ENCODE measurements around the gene RTTN.

The RTTN gene

DNA sequence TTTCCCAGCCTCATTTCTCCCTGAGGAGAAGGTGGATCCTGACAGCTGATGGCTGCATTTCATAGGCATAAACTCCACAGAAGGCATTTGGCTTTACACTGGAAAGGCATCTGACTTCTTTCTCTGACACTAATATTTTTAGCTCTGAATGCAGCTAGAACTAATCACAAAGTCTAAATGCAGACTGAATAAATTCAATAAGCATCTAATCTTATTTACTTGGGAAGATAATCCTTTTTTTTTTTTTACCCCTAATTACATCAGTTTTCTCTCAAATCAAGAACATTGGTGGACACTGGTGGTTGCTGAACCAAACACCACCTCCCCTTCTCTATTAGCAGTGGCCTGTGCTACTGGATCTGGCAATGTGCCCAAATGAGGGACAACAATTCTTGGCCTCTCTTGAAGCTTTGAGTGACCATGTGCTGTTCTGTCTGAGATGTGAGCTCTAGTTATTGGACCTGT, 206.9 kb downstream of the RTTN start:
- TF ChIP-seq Cebpa-rat (IDR thresholded peaks at IDR 0.05), result no peak
- H3K27ac ChIP-seq, result no peak overlapping the region

DNA sequence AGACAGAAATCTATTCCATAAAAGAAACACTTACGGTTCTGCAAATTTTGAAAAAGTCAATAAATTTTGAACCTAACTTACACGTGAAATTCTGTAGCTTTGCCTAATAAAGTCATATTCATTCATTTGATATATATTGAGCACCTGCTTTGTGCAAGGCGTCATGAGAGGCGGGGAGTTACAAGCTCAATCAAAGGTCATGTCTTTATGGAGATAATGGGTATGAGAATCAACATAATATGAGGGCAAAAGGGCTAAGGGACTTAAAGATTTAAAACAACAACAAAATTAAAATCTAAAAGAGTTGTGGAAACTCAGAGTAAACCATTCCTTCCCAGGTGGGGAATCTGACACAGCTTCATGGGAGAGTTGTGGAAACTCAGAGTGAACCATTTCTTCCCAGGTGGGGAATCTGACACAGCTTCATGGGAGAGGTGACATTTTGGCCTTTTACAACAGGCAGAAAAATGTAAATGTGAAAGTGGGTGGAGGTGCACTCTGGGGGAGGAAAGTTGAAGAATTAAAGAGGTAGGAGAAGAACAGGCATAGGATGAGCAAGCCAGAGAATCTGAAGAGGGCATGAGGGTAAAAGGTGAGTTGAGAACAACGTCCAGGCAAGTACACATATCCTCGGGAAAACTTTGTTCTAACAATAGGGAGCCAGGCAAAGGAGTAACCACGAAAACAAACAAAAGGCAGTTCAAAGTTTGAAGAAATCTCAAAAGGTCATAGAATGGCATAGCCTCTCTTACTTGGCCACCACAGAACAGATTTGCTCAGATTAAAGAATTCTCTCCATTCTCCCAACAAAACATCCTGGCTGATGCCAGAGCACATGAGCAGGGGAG, 208.3 kb downstream of the RTTN start:
- H3K27ac ChIP-seq, result no peak overlapping the region
- H3K9me3 ChIP-seq, result no peaks in the 10 kb centered on the region
- no peak overlapping the region for H3K4me3 ChIP-seq
- no peaks in the 10 kb centered on the region for H3K4me1 ChIP-seq
- H3K9ac ChIP-seq, result no peak overlapping the region
- H4K20me1 ChIP-seq, result no peaks in the 10 kb centered on the region
- H3K27me3 ChIP-seq, result no peaks in the 10 kb centered on the region
- H3K4me2 ChIP-seq, result no peak overlapping the region
- TF ChIP-seq Cebpa-rat (IDR thresholded peaks at IDR 0.05), result no peak
- peaks cover 21% of the 10 kb centered on the region for H3K36me3 ChIP-seq

More for the DNA sequence above, 206.9 kb downstream of the RTTN start:
- Histone ChIP-seq H3K9ac (no peak overlapping the region), H3K4me2 (no peak overlapping the region), H3K4me1 (no peaks in the 10 kb centered on the region), H3K9me3 (no peaks in the 10 kb centered on the region), H3K27me3 (no peaks in the 10 kb centered on the region), H4K20me1 (no peaks in the 10 kb centered on the region), H3K36me3 (peaks cover 30% of the 10 kb centered on the region), H3K4me3 (no peak overlapping the region)

DNA sequence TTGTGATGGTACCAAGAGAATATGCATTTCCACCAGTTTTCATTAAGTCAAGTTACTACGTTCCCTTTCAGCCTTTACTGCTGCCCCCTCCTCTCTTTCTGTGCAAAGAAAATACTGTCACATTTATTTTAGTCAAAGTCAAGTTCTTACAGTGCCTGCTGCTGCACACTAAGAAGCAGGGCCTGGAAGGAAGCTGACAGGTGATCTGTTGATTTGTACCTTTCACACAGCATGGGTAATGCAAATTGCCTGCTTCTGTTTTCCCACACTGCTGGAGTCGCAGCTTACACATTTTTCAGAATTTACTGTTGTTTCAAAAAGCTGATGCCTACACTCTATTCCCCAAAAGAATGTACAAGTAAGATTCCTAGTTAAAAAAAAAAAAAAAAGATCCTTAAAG, 209.1 kb downstream of the RTTN start:
- no peaks in the 10 kb centered on the region for H4K20me1 ChIP-seq
- peaks cover 13% of the 10 kb centered on the region for H3K36me3 ChIP-seq
- H3K27ac ChIP-seq, result no peak overlapping the region
- H3K4me1 ChIP-seq, result no peaks in the 10 kb centered on the region
- no peak overlapping the region for H3K4me3 ChIP-seq
- no peaks in the 10 kb centered on the region for H3K27me3 ChIP-seq
- no peak overlapping the region for H3K4me2 ChIP-seq
- no peak overlapping the region for H3K9ac ChIP-seq
- TF ChIP-seq Cebpa-rat (IDR thresholded peaks at IDR 0.05), result no peak
- H3K9me3 ChIP-seq, result no peaks in the 10 kb centered on the region

DNA sequence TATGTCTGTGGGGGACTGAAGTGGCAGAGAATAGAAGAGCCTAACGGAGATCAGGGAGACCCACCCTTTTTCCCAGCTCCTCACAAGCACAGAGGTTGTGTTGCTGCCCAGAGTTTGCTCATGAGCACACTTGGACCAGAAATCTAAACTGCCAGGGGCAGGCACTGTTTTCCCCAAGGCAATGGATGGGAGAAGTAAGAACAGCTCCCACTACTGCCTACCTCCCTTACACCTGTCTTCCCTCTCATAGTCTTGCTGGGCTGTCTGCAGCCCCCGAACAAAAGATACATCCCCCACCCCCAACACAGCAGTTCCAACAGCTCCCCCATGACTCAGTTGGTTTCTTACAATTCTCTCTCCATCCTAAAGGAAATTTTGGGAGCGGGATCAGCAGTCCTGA, 209.7 kb downstream of the RTTN start:
- TF ChIP-seq Cebpa-rat (IDR thresholded peaks at IDR 0.05), result no peak
- peaks cover 8% of the 10 kb centered on the region; the same call in 1 of the 2 replicates for H3K36me3 ChIP-seq
- no peak overlapping the region for H3K4me3 ChIP-seq

DNA sequence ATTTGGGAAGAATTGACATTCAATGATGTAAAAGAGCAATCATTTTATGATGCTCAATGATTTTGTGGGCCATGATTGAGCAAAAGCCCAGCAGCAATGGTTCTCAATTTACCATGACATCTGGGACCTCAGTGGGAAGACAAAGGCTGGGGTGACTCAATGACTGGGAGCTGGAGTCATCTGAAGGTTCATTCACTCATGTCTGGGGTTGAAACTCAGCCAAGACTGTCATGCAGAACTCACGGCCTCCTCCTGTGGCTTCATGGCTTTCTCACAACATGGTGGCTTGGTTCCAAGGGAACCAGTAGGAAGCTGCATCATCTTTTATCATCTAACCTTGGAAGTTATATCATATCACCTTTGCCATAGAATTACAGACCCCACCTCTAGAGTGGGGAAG, 212.7 kb downstream of the RTTN start:
- no peak overlapping the region for H3K4me2 ChIP-seq
- peaks cover 7% of the 10 kb centered on the region; the same call in 1 of the 2 replicates for H3K36me3 ChIP-seq
- no peaks in the 10 kb centered on the region for H4K20me1 ChIP-seq
- no peak for TF ChIP-seq Cebpa-rat (IDR thresholded peaks at IDR 0.05)
- no peak overlapping the region for H3K9ac ChIP-seq
- no peak overlapping the region for H3K4me3 ChIP-seq
- H3K27me3 ChIP-seq, result no peaks in the 10 kb centered on the region
- H3K9me3 ChIP-seq, result peaks cover 15% of the 10 kb centered on the region
- no peaks in the 10 kb centered on the region for H3K4me1 ChIP-seq
- H3K27ac ChIP-seq, result no peak overlapping the region

More for the DNA sequence above, 209.7 kb downstream of the RTTN start:
- H3K9ac ChIP-seq, result no peak overlapping the region
- no peaks in the 10 kb centered on the region for H3K27me3 ChIP-seq
- H3K9me3 ChIP-seq, result no peaks in the 10 kb centered on the region
- no peak overlapping the region for H3K4me2 ChIP-seq
- H4K20me1 ChIP-seq, result no peaks in the 10 kb centered on the region
- no peaks in the 10 kb centered on the region for H3K4me1 ChIP-seq
- H3K27ac ChIP-seq, result no peak overlapping the region

DNA sequence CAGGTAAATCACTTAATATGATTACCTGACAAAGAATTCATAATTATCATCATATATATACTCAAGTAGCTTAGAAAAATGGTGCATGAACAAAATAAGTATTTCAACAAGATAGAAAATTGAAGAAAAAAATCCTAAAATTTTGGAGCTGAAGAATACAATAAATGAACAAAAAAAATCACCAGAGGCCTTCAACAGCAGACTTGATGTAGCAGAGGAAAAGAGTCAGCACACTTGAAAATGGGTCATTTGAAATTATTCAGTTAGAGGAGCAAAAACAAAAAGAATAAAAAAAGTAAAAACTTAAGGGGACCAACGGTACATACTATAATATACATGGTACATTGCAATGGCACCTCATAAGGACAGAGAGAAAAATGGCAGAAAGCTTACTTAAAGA, 217.6 kb downstream of the RTTN start:
- peaks cover 31% of the 10 kb centered on the region for H3K36me3 ChIP-seq
- no peak for TF ChIP-seq Cebpa-rat (IDR thresholded peaks at IDR 0.05)
- no peak overlapping the region for H3K4me2 ChIP-seq
- no peaks in the 10 kb centered on the region for H3K27me3 ChIP-seq
- no peaks in the 10 kb centered on the region for H3K4me1 ChIP-seq
- no peak overlapping the region for H3K4me3 ChIP-seq
- H3K9ac ChIP-seq, result no peak overlapping the region
- H3K9me3 ChIP-seq, result peaks cover 19% of the 10 kb centered on the region
- H3K27ac ChIP-seq, result no peak overlapping the region
- H4K20me1 ChIP-seq, result no peaks in the 10 kb centered on the region

DNA sequence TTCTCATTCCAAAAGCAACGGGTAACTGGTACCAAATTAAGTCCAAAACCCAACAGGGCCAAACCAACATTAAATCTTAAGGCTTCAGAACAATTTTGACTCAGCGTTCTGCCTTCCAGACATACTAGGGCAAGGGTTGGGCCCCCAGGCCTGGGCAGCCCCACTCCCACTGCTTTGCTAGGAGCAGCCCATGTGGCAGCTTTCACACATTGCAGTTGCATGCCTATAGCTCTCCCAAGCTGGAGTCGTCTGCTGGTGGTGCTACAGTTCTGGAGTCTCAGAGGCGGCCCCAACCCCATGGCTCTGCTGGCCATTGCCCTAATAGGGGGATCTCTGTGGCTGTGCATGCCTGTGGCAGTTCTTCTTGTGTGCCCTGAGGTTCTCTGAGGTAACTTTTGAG, 220.2 kb downstream of the RTTN start:
- peaks cover 31% of the 10 kb centered on the region for H3K36me3 ChIP-seq
- no peak overlapping the region for H3K27ac ChIP-seq
- no peaks in the 10 kb centered on the region for H3K27me3 ChIP-seq
- H3K4me3 ChIP-seq, result no peak overlapping the region
- H3K4me1 ChIP-seq, result no peaks in the 10 kb centered on the region
- H3K9me3 ChIP-seq, result peaks cover 19% of the 10 kb centered on the region
- no peak for TF ChIP-seq Cebpa-rat (IDR thresholded peaks at IDR 0.05)
- H4K20me1 ChIP-seq, result no peaks in the 10 kb centered on the region
- no peak overlapping the region for H3K9ac ChIP-seq
- no peak overlapping the region for H3K4me2 ChIP-seq

DNA sequence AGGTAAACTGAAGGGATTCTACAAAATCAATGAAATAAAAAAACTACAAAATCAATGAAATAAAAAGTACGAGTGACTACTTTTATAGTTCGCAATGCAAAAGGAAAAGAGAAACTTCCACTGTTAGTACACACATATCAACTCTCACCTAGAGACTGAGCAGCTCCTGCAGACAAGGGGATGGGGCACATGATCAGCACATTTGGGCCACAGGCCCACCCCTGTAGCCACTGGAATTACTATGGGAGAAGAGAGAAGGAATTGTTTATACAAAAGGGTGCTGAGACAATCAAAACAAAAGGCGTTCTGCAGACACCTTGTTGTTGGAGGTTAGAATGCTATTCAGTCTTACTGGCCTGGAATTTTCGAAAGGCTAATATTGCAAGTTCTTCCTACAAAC, 223.1 kb downstream of the RTTN start:
- no peak overlapping the region for H3K27ac ChIP-seq
- no peaks in the 10 kb centered on the region for H3K4me1 ChIP-seq
- H3K9ac ChIP-seq, result no peak overlapping the region
- H3K4me3 ChIP-seq, result no peak overlapping the region
- no peak for TF ChIP-seq Cebpa-rat (IDR thresholded peaks at IDR 0.05)
- peaks cover 23% of the 10 kb centered on the region for H3K36me3 ChIP-seq
- H3K27me3 ChIP-seq, result no peaks in the 10 kb centered on the region
- peaks cover 6% of the 10 kb centered on the region for H3K9me3 ChIP-seq
- H4K20me1 ChIP-seq, result no peaks in the 10 kb centered on the region
- H3K4me2 ChIP-seq, result no peak overlapping the region

DNA sequence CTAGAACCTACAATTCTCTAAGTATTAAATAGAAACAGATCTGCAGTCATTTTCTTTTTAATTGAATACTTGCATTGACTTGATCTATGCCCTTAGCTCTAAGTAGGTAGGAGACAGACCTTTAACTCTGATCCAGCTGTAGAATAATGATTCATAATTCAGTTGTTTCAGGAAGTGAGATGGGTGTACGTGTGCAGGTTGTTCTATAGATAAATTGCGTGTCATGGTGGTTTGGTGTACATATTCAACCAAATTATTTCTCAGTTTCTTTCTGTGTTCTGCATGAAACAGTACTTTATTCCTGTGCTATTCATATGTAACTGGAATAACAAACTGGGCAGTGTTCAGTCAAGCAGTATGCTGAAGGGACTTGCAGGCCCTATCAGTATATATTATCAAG, 223.5 kb downstream of the RTTN start:
- Histone ChIP-seq H3K4me2 (no peak overlapping the region), H3K36me3 (peaks cover 18% of the 10 kb centered on the region), H3K27ac (no peak overlapping the region), H3K4me3 (no peak overlapping the region), H4K20me1 (no peaks in the 10 kb centered on the region), H3K9me3 (peaks cover 10% of the 10 kb centered on the region; the same call in 1 of the 2 replicates), H3K4me1 (no peaks in the 10 kb centered on the region), H3K27me3 (no peaks in the 10 kb centered on the region), H3K9ac (no peak overlapping the region)
- no peak for TF ChIP-seq Cebpa-rat (IDR thresholded peaks at IDR 0.05)

DNA sequence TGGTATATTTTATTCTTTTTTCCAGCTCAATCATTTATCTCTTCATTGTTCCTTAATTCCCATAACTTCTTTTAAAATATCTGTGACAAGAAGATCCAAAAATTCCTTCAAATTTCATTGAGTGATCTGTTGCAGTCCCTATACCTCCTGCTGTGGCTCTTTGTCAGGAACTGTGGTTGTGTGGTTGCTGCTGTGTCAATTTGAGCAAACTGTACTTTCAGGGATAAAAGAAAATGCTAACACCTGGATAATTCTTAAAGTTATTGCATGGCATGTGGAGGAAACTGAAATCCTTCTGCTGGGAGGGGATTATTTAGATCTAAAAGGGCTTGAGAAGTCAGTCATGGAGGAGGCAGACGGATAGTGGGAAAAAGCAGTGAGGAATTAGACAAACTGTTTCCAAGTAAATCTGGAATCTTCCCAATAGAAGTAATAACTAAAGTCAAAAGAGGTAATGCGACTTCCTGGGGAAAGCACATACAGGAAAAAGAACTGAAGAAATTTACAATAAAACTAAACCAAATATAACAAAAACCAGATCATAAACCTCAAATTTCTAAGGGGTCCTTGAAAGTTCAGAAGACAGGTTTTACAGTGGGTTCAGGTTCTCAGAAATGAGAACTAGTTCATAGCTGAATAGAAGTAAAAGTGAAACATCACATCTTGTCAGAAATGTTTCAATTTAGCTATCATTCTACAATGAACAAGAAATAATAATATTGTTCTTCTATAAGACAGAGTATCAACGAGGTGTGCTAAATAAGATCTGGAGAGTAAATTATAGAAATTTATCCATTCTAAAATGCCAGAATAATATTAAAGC, 224.3 kb downstream of the RTTN start:
- no peak for TF ChIP-seq Cebpa-rat (IDR thresholded peaks at IDR 0.05)
- Histone ChIP-seq H3K9me3 (peaks cover 18% of the 10 kb centered on the region; the same call in 1 of the 2 replicates), H3K27me3 (no peaks in the 10 kb centered on the region), H3K4me2 (no peak overlapping the region), H3K4me1 (no peaks in the 10 kb centered on the region), H4K20me1 (no peaks in the 10 kb centered on the region), H3K9ac (no peak overlapping the region), H3K27ac (no peak overlapping the region), H3K36me3 (peaks cover 13% of the 10 kb centered on the region), H3K4me3 (no peak overlapping the region)

Measured in BLaER1 (cell line).